Gastrocnemius medialis (tissue), 4 donors: ENCODE results near the gene IMP4. TPM values are rescaled to one million over a fixed set of nuclear protein-coding genes. Genes with fewer than 3 reads are reported as not detected.

Experiments
- ATAC-seq, 2 donors: fragments of 150-250 bp; one replicate each; pipeline ENCODE4 v1.9.1; 2016
- DNase-seq, 2 donors: peaks; one replicate each; pipeline ENCODE4 v3.0.0-alpha.2; 2019
- H3K27ac ChIP-seq, 4 donors: fragments of 200-600 bp; sonication (generic); 1 replicate in 1 of 4; 2 replicates in 3 of 4; pipeline ENCODE4 v1.5.1; 2016 to 2018; ENCODE audit warnings: mild to moderate bottlenecking in 2 of 4, moderate library complexity in 1 of 4
- H3K27me3 ChIP-seq, 3 donors: fragments of 200-600 bp; sonication (generic) in 2 of 3; 1 replicate in 1 of 3; 2 replicates in 2 of 3; pipeline versions ENCODE4 v1.5.1 to v1.6.0; 2016 to 2019; ENCODE audit warnings: mild to moderate bottlenecking in 1 of 3, moderate library complexity in 1 of 3
- H3K36me3 ChIP-seq, 2 donors: fragments of 200-600 bp; sonication (generic) in 1 of 2; one replicate each; pipeline ENCODE4 v1.5.1; 2017 to 2018
- H3K4me1 ChIP-seq, 2 donors: fragments of 200-600 bp; sonication (generic) in 1 of 2; one replicate each; pipeline ENCODE4 v1.5.1; 2016 to 2017; ENCODE audit warnings: mild to moderate bottlenecking in 2 of 2
- H3K4me3 ChIP-seq, 4 donors: fragments of 200-600 bp; sonication (generic) in 3 of 4; 1 replicate in 1 of 4; 2 replicates in 3 of 4; pipeline ENCODE4 v1.5.1; 2016 to 2019; ENCODE audit warnings: mild to moderate bottlenecking in 2 of 4
- H3K9me3 ChIP-seq, 3 donors: fragments of 200-600 bp; sonication (generic) in 2 of 3; 1 replicate in 1 of 3; 2 replicates in 2 of 3; pipeline ENCODE4 v1.5.1; 2016 to 2019
- POLR2A ChIP-seq, 2 donors: fragments of 450-650 bp; IDR thresholded peaks; one replicate each; pipeline ENCODE4 v1.6.1; 2017; ENCODE audit warnings: antibody characterized with exemption in 2 of 2, mild to moderate bottlenecking in 2 of 2, moderate library complexity in 2 of 2
- in situ Hi-C, 4 donors: fragments of 200-750 bp; cut with MboI; loops; one replicate each; pipeline versions ENCODE4 v1.15.0 to v1.8.0; 2017; ENCODE audit warnings: low sequenced_read_pairs in 4 of 4
- intact Hi-C: fragments of 100-400 bp; cut with DNase I; formaldehyde crosslinking; loops from one replicate; pipeline ENCODE4 v1.15.1; 2023; ENCODE audit warnings: low total_unique reads
- total RNA-seq, 4 donors: library from RNA; depleted of rRNA; stranded (reverse); fragments of >200 nt; gene quantifications; one replicate each; pipeline versions ENCODE4 v1.1.0 to v1.2.3, GENCODE V29; 2016
- TF ChIP-seq, protein P1 (sequence below), 5 experiments: fragments of 450-650 bp in 3 of 5; fragments of 200-600 bp in 2 of 5; sonication (generic) in 2 of 5; IDR thresholded peaks in 4 of 5; conservative IDR thresholded peaks in 1 of 5; 1 replicate in 4 of 5; 2 replicates in 1 of 5; pipeline ENCODE4 v1.5.1; 2016 to 2019; ENCODE audit warnings: antibody characterized with exemption in 5 of 5, mild to moderate bottlenecking in 3 of 5, moderate library complexity in 3 of 5

The IMP4 gene
- total RNA-seq, 4 donors from 2014 or later = 114 to 179 (median 149) TPM

DNA sequence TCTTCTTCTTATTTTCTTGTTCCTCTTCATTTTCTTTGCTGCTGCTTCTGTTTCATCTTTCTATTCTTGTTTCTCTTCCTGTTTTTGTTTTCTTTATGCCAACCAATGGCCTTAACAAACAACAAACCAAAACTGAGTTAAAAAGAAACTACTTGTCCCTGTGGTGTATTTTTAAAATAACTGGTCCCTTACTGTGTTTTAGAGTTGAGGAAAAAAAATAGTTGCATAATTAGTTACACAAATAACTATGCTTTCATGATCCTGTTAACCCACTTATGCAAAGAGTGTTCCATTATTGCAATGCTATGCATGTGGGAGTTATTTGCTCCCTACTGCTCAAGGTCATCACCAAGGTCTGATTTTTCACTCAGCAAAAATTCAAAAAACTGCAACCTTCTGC, 39.5 kb upstream of the IMP4 start:
- Histone ChIP-seq H3K4me1 (no peaks in the 10 kb centered on the region), H3K4me3 (no peak overlapping the region), H3K27ac (no peak overlapping the region), H3K27me3 (no peaks in the 10 kb centered on the region), H3K36me3 (no peaks in the 10 kb centered on the region), H3K9me3 (no peaks in the 10 kb centered on the region)
- in situ Hi-C loops (no loop called here), intact Hi-C loops (no loop called here)
- DNase-seq = no peak
- ATAC-seq = no peak
- TF ChIP-seq POLR2A (IDR thresholded peaks at IDR 0.05) = no peak
- TF ChIP-seq, protein P1, sequence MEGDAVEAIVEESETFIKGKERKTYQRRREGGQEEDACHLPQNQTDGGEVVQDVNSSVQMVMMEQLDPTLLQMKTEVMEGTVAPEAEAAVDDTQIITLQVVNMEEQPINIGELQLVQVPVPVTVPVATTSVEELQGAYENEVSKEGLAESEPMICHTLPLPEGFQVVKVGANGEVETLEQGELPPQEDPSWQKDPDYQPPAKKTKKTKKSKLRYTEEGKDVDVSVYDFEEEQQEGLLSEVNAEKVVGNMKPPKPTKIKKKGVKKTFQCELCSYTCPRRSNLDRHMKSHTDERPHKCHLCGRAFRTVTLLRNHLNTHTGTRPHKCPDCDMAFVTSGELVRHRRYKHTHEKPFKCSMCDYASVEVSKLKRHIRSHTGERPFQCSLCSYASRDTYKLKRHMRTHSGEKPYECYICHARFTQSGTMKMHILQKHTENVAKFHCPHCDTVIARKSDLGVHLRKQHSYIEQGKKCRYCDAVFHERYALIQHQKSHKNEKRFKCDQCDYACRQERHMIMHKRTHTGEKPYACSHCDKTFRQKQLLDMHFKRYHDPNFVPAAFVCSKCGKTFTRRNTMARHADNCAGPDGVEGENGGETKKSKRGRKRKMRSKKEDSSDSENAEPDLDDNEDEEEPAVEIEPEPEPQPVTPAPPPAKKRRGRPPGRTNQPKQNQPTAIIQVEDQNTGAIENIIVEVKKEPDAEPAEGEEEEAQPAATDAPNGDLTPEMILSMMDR (IDR thresholded peaks at IDR 0.05 in 4 of 5, conservative IDR thresholded peaks at IDR 0.05 in 1 of 5) = no peak

DNA sequence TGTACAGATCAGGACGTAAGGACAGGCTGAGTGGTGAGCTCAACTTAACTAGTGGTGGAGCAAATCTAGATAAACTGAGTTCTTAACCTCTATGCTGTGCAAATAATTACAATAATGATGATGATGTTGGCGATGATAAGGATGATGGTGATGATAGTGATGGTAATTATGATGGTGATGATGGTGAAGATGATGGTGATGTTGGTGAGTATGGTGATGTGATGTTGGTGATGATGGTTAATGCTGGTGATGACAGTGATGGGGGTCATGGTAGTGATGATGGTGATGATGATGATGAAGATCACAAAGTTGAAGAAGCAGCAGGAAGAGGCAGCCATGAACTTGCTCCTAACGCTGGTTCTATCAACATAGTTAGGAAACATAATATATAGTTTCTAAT, 38.0 kb upstream of the IMP4 start:
- in situ Hi-C loops = no loop called here
- no peak for TF ChIP-seq POLR2A (IDR thresholded peaks at IDR 0.05)
- TF ChIP-seq, protein P1 (IDR thresholded peaks at IDR 0.05 in 4 of 5, conservative IDR thresholded peaks at IDR 0.05 in 1 of 5) = no peak
- no peak for ATAC-seq
- H3K9me3 ChIP-seq = no peaks in the 10 kb centered on the region
- H3K27ac ChIP-seq = no peak overlapping the region
- H3K4me1 ChIP-seq = no peaks in the 10 kb centered on the region
- intact Hi-C loops = no loop called here
- no peaks in the 10 kb centered on the region for H3K27me3 ChIP-seq
- DNase-seq = no peak
- no peak overlapping the region for H3K4me3 ChIP-seq
- H3K36me3 ChIP-seq = no peaks in the 10 kb centered on the region

DNA sequence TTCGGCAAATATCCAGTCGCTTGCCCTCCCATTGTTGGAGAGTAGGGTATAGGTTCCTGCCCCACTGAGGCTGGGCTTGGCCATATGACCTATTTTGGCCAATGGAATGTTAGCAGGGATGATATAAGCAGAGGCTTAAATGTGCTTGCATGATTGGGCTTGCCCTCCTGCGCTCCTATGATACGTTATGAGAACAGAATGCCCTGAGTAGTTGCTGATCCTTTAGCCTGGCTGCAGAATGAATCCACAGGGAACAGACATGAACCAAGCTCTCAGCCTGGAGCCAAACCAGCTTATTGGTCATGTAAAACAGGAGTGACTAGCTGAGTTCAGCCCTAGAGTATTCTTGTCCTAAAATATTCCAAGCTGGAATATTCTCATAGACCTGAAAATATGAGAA, 34.8 kb upstream of the IMP4 start:
- Histone ChIP-seq H3K9me3 (no peaks in the 10 kb centered on the region), H3K36me3 (no peaks in the 10 kb centered on the region), H3K4me1 (no peaks in the 10 kb centered on the region), H3K4me3 (no peak overlapping the region), H3K27me3 (no peaks in the 10 kb centered on the region), H3K27ac (no peak overlapping the region)
- in situ Hi-C loops = no loop called here
- no peak for DNase-seq
- intact Hi-C loops = no loop called here
- TF ChIP-seq, protein P1 (IDR thresholded peaks at IDR 0.05 in 4 of 5, conservative IDR thresholded peaks at IDR 0.05 in 1 of 5) = no peak
- TF ChIP-seq POLR2A (IDR thresholded peaks at IDR 0.05) = no peak
- ATAC-seq = no peak

DNA sequence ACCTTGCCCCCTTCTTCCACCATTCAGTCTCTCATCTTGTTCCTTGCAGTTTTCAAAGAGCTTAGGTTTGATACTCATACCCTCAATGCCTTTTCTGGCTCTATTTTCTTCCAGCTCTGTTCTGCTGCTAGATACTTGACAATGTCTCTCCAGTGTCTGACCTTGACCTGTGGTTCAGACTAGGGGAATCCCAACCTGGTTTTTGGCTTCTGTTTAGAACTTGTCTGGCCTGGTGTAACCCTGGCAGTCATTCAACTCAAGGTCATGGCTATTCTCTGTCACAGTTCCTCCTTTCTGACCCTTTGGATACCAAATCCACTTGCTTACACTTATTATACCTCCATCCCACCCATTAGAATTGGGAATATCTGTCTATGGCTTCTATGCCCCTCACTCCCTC, 31.8 kb upstream of the IMP4 start:
- no peaks in the 10 kb centered on the region for H3K4me1 ChIP-seq
- TF ChIP-seq, protein P1 (IDR thresholded peaks at IDR 0.05 in 4 of 5, conservative IDR thresholded peaks at IDR 0.05 in 1 of 5) = no peak
- no peak for TF ChIP-seq POLR2A (IDR thresholded peaks at IDR 0.05)
- in situ Hi-C loops (no loop called here), intact Hi-C loops (no loop called here)
- H3K36me3 ChIP-seq = no peaks in the 10 kb centered on the region
- H3K9me3 ChIP-seq = no peaks in the 10 kb centered on the region
- H3K27me3 ChIP-seq = no peaks in the 10 kb centered on the region
- H3K4me3 ChIP-seq = no peak overlapping the region
- DNase-seq = no peak
- no peak for ATAC-seq
- no peak overlapping the region for H3K27ac ChIP-seq

DNA sequence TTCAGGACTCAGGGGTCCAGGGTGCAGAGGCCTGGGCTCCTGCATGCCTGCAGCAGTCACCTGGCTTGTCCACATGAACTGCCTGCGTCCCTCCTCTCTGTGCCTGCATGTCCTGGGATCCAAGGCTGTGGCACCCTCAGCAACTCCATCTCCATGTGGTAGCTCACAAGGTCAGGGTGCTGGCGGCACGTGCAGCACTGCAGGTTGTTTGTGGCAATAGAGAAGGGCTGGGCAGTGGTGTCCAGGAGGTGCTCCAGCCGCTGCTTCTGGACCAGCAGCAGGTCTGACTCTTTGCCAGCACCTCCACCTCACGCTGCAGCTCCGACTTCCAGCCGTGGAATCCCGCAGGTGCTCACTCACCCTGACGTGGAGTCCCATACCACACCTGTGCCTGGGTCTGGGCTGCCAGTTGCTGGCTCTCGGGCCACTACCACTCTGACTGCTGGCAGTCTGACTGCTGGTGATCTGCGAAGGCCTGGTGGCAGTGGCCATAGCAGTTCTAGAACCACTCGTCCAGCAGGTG, 28.8 kb upstream of the IMP4 start:
- H3K4me3 ChIP-seq = no peak overlapping the region

More for the DNA sequence above, 28.8 kb upstream of the IMP4 start:
- DNase-seq (no peak), ATAC-seq (no peak)
- H3K27ac ChIP-seq = no peak overlapping the region
- no peaks in the 10 kb centered on the region for H3K36me3 ChIP-seq
- in situ Hi-C loops (no loop called here), intact Hi-C loops (no loop called here)
- no peaks in the 10 kb centered on the region for H3K4me1 ChIP-seq
- H3K9me3 ChIP-seq = no peaks in the 10 kb centered on the region
- no peaks in the 10 kb centered on the region for H3K27me3 ChIP-seq
- TF ChIP-seq, protein P1 (IDR thresholded peaks at IDR 0.05 in 4 of 5, conservative IDR thresholded peaks at IDR 0.05 in 1 of 5) = no peak
- no peak for TF ChIP-seq POLR2A (IDR thresholded peaks at IDR 0.05)
